Measurements from ENCODE around the gene TMEM41A.

TMEM41A gene

GRCh38 chr3:185498503-185499396 lies at the start of gene TMEM41A:
Gene TMEM41A (minus strand): TSS chr3:185499035. CDS start chr3:185498961, 74 bp downstream.
- peak; percentile 87 for DNase-seq

- DNase-seq = no peak
Observed at GRCh38 chr3:185540695-185541094, 41.9 kb upstream of the TMEM41A start.

GRCh38 chr3:185539934-185540333 lies 41.1 kb upstream of the TMEM41A start:
- no peak for DNase-seq

- DNase-seq = peak; percentile 38
Observed at GRCh38 chr3:185537369-185537970, 38.6 kb upstream of the TMEM41A start.

GRCh38 chr3:185534511-185534910 lies 35.7 kb upstream of the TMEM41A start:
- no peak for DNase-seq

GRCh38 chr3:185532901-185533300 lies 34.1 kb upstream of the TMEM41A start:
- no peak for DNase-seq

GRCh38 chr3:185530856-185531255 lies 32.0 kb upstream of the TMEM41A start:
- no peak for DNase-seq

GRCh38 chr3:185528532-185528931 lies 29.7 kb upstream of the TMEM41A start:
- no peak for DNase-seq

GRCh38 chr3:185527364-185527763 lies 28.5 kb upstream of the TMEM41A start:
- DNase-seq = no peak

GRCh38 chr3:185526349-185526951 lies 27.6 kb upstream of the TMEM41A start:
- no peak for DNase-seq

GRCh38 chr3:185521349-185522138 lies 22.7 kb upstream of the TMEM41A start:
- no peak for DNase-seq

- no peak for DNase-seq
Observed at GRCh38 chr3:185519021-185519420, 20.2 kb upstream of the TMEM41A start.

GRCh38 chr3:185517387-185518130 lies 18.7 kb upstream of the TMEM41A start:
- no peak for DNase-seq

GRCh38 chr3:185511711-185512110 lies 12.9 kb upstream of the TMEM41A start:
- DNase-seq = no peak

- no peak for DNase-seq
Observed at GRCh38 chr3:185508335-185508991, 9.6 kb upstream of the TMEM41A start.

- no peak for DNase-seq
Observed at GRCh38 chr3:185507883-185508282, 9.0 kb upstream of the TMEM41A start.

- DNase-seq = no peak
Observed at GRCh38 chr3:185504636-185505035, 5.8 kb upstream of the TMEM41A start.

GRCh38 chr3:185503521-185503920 lies 4.7 kb upstream of the TMEM41A start:
- DNase-seq = no peak

GRCh38 chr3:185502987-185503386 lies 4.2 kb upstream of the TMEM41A start:
- no peak for DNase-seq

- DNase-seq = no peak
Observed at GRCh38 chr3:185490241-185490640, 8.6 kb downstream of the TMEM41A start.

- no peak for DNase-seq
Observed at GRCh38 chr3:185489462-185489861, 9.4 kb downstream of the TMEM41A start.

- no peak for DNase-seq
Observed at GRCh38 chr3:185488465-185488864, 10.4 kb downstream of the TMEM41A start.

Measured in NCI-H2029 (cell line).